Measurements from ENCODE around the gene GPR17. TPM values are rescaled to one million over a fixed set of nuclear protein-coding genes. Genes with fewer than 3 reads are reported as not detected.

Gene GPR17
- total RNA-seq, 1 donor from 2014 or later = 6.1 TPM

GRCh38 chr2:127641846-127642507 is 4.0 kb upstream of the GPR17 start:
- no peak for DNase-seq

GRCh38 chr2:127642706-127643438 is 3.1 kb upstream of the GPR17 start:
- DNase-seq = no peak

GRCh38 chr2:127643439-127644065 is 2.4 kb upstream of the GPR17 start:
- no peak for DNase-seq

GRCh38 chr2:127644066-127645025 is 1.6 kb upstream of the GPR17 start:
- DNase-seq = no peak

GRCh38 chr2:127645026-127645394 is 943 bp upstream of the GPR17 start:
- no peak for DNase-seq

GRCh38 chr2:127646487-127647241 is 711 bp downstream of the GPR17 start:
- DNase-seq = no peak

GRCh38 chr2:127647242-127648190 is 1.6 kb downstream of the GPR17 start:
- no peak for DNase-seq

- DNase-seq = no peak
These were observed 2.4 kb downstream of the GPR17 start for GRCh38 chr2:127648321-127648720.

- DNase-seq = no peak
These were observed 3.2 kb downstream of the GPR17 start for GRCh38 chr2:127649100-127649611.

GRCh38 chr2:127649684-127650040 is 3.7 kb downstream of the GPR17 start:
- DNase-seq = peak; percentile 53

- DNase-seq = no peak
These were observed 4.3 kb downstream of the GPR17 start for GRCh38 chr2:127650041-127650784.

GRCh38 chr2:127650785-127651380 is 4.9 kb downstream of the GPR17 start:
- no peak for DNase-seq

- DNase-seq = no peak
These were observed 5.4 kb downstream of the GPR17 start for GRCh38 chr2:127651381-127651809.

GRCh38 chr2:127651971-127652550 is 6.1 kb downstream of the GPR17 start:
- DNase-seq = peak; percentile 48

GRCh38 chr2:127652786-127653357 is 6.9 kb downstream of the GPR17 start:
- DNase-seq = no peak

GRCh38 chr2:127653421-127654083 is 7.6 kb downstream of the GPR17 start:
- DNase-seq = no peak

GRCh38 chr2:127654084-127654837 is 8.3 kb downstream of the GPR17 start:
- no peak for DNase-seq
